Measurements from ENCODE around the gene ERP44.

ERP44 gene

DNA sequence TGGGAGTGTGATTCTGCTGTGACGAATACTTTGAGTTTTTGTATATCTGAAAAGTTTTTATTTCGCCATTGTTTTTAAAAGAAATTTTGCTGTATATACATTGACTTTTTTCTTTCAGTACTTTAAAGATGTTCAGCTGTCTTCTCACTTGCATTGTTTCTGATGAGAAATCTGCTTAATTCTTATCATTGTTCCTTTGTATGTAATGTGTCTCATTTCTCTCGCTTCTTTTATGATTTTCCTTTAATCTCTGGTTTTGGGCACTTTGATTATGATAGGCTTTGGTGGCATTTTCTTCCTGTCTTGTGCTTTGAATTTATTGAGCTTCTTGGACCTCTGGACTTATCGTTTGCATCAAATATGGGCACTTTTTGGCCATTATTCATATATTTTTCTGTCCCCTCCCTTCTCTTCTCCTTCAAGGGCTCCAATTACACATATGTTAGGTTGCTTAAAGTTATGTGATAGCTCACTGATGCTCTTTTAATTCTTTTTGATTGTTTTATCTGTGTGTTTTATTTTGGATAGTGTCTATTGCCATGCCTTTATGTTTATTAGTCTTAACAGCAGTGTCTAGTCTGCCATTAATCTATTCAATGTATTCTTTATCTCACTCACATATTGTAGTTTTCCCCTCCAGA, 161.7 kb downstream of the ERP44 start:
- no peak for DNase-seq (ENCODE audit: low read depth)

- no peak for DNase-seq (ENCODE audit: low read depth)
Measured at GRCh38 chr9:99931155-99931840, 167.5 kb downstream of the ERP44 start.

DNA sequence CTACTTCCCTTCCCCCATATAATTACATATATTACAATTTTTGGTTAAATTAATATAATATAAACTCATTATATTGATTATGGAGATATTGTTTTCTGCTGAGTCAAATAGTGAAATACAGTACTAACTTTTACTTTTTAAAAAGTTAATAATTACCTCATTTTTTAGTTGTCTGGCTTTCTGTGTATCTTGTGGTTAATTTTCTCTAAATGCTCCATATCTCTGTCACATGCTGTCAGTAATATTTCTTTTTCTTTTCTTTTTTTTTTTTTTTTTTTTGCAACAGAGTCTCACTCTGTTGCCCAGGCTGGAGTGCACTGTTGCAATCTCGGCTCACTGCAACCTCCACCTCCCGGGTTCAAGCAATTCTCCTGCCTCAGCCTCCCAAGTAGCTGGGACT, 169.1 kb downstream of the ERP44 start:
- no peak for DNase-seq (ENCODE audit: low read depth)

Data from stimulated activated CD8-positive, alpha-beta memory T cell treated with anti-CD3 and anti-CD28 coated beads, Interleukin-7, amount 100 ng/mL, for 24 hours (primary cell).